K562 (cell line): Measurements from ENCODE around the gene DNAH10. TPM values are rescaled to one million over a fixed set of nuclear protein-coding genes. Genes with fewer than 3 reads are reported as not detected.

ENCODE experiments used
- ATAC-seq: fragments of 200-7000 bp; cut with Tn5 transposase; 3 replicates; pipeline ENCODE4 v1.9.1; 2020; ENCODE audit warnings: moderate library complexity
- BruUV-seq: library from RNA; stranded (reverse); fragments of 400-500 nt; replicated peaks from 2 replicates; lab custom pipeline; 2021; lab: Mats Ljungman, UMichigan
- CTCF ChIA-PET: fragments of 300-600 bp; formaldehyde crosslinking; extraction: SDS; loops from one replicate; lab custom pipeline; 2021; ENCODE audit warnings: low intra/inter-chr PET ratio; lab: Yijun Ruan, JAX
- POLR2A ChIA-PET: fragments of 300-600, 350-650 bp; sonication (Branson Sonifier 250); formaldehyde crosslinking; extraction: SDS; loops from one replicate; lab custom pipeline; 2021; ENCODE audit warnings: antibody characterized with exemption, inconsistent platforms; lab: Yijun Ruan, JAX
- DNase-seq, 4 experiments: peaks; one replicate each; pipeline versions ENCODE4 v3.0.0 to v3.0.0-alpha.2; 2011 to 2018; ENCODE audit warnings: low spot score in 3 of 4, mixed read lengths in 3 of 4; ENCODE audit errors: extremely low read depth in 1 of 4
- FAIRE-seq: peaks from 2 replicates; lab custom pipeline; 2011; peaks lifted over from hg19 to GRCh38; lab: Jason Lieb, UNC
- H2AFZ ChIP-seq: 2 replicates; pipeline ENCODE4 v1.6.0; 2011; ENCODE audit warnings: low read depth, low read length, control low read depth, inconsistent platforms
- H3K27ac ChIP-seq: fragments of 200-600 bp; 3 replicates; pipeline ENCODE4 v1.8.0; 2011; ENCODE audit warnings: low read depth, mild to moderate bottlenecking, control low read depth, inconsistent platforms, low read length, moderate library complexity, mixed read lengths; ENCODE audit errors: extremely low read depth
- H3K27me3 ChIP-seq, 2 experiments: fragments of 300-600 bp in 1 of 2; 2 replicates in 1 of 2; 3 replicates in 1 of 2; pipeline versions ENCODE4 v1.6.0 to v1.8.0; 2011; ENCODE audit warnings: inconsistent platforms in 2 of 2, low read length in 2 of 2, mild to moderate bottlenecking in 1 of 2, mixed read lengths in 1 of 2, moderate library complexity in 1 of 2; ENCODE audit not compliant: control insufficient read depth in 2 of 2, insufficient read depth in 2 of 2
- H3K36me3 ChIP-seq: fragments of 300-600 bp; 3 replicates; pipeline ENCODE4 v1.8.0; 2011; ENCODE audit warnings: mild to moderate bottlenecking, low read length, inconsistent platforms; ENCODE audit not compliant: control insufficient read depth, insufficient read depth
- H3K4me1 ChIP-seq, 2 experiments: fragments of 200-600 bp in 1 of 2; replicated peaks in 1 of 2; 2 replicates in 1 of 2; 3 replicates in 1 of 2; pipeline versions ENCODE4 v1.5.1 to v1.8.0; 2011; ENCODE audit warnings: inconsistent platforms in 2 of 2, low read length in 2 of 2, mild to moderate bottlenecking in 1 of 2, mixed read lengths in 1 of 2, moderate library complexity in 1 of 2; ENCODE audit not compliant: control insufficient read depth in 2 of 2, insufficient read depth in 2 of 2
- H3K4me2 ChIP-seq: 2 replicates; pipeline ENCODE4 v1.6.1; 2011; ENCODE audit warnings: low read length, control low read depth, inconsistent platforms, mixed read lengths; ENCODE audit not compliant: insufficient read depth
- H3K4me3 ChIP-seq: fragments of 200-600 bp; sonication (generic), shearing (Covaris generic); 2 replicates; pipeline ENCODE4 v1.5.1; 2016; ENCODE audit warnings: control low read depth, inconsistent platforms
- H3K79me2 ChIP-seq: fragments of 200-600 bp; 3 replicates; pipeline ENCODE4 v1.8.0; 2011; ENCODE audit warnings: low read length, inconsistent platforms; ENCODE audit not compliant: control insufficient read depth, insufficient read depth
- H3K9ac ChIP-seq, 2 experiments: 2 replicates each; pipeline versions ENCODE4 v1.6.0 to v1.6.1; 2011; ENCODE audit warnings: low read depth in 2 of 2, low read length in 2 of 2, control low read depth in 1 of 2, inconsistent platforms in 1 of 2, mild to moderate bottlenecking in 1 of 2, mixed read lengths in 1 of 2; ENCODE audit not compliant: insufficient read depth in 1 of 2
- H3K9me1 ChIP-seq: one replicate; pipeline ENCODE4 v1.6.0; 2011; ENCODE audit warnings: inconsistent platforms, mild to moderate bottlenecking, low read length, moderate library complexity; ENCODE audit not compliant: control insufficient read depth, insufficient read depth
- H3K9me3 ChIP-seq: replicated peaks from 2 replicates; pipeline ENCODE4 v1.5.1; 2011; ENCODE audit warnings: low read depth, low read length, inconsistent platforms; ENCODE audit not compliant: control insufficient read depth, insufficient read depth
- H4K20me1 ChIP-seq: replicated peaks from 2 replicates; pipeline ENCODE4 v1.6.1; 2011; ENCODE audit warnings: low read length, inconsistent platforms, mixed read lengths; ENCODE audit not compliant: control insufficient read depth, insufficient read depth
- ETV6 ChIP-seq, 3 experiments: fragments of 150-350 bp in 1 of 3; sonication (generic) in 1 of 3; formaldehyde crosslinking in 1 of 3; IDR thresholded peaks; 2 replicates each; pipeline versions ENCODE4 v1.6.1 to v1.8.0; 2014 to 2022; ENCODE audit warnings: borderline replicate concordance in 2 of 3, low read depth in 2 of 3, antibody characterized with exemption in 1 of 3, low read length in 1 of 3, mild to moderate bottlenecking in 1 of 3, missing genetic modification reagents in 1 of 3
- FOXP1 ChIP-seq: sonication (generic); formaldehyde crosslinking; IDR thresholded peaks from 2 replicates; pipeline ENCODE4 v1.8.0; 2022; ENCODE audit warnings: mild to moderate bottlenecking, missing genetic modification reagents
- PTRF ChIP-seq: fragments of 450-650 bp; IDR thresholded peaks from 2 replicates; pipeline ENCODE4 v1.6.1; 2016; ENCODE audit warnings: mild to moderate bottlenecking, missing genetic modification characterization, missing compliant biosample characterization
- SRSF1 ChIP-seq: fragments of 200-400 bp; formaldehyde crosslinking; IDR thresholded peaks from 2 replicates; pipeline ENCODE4 v1.6.1; 2017; ENCODE audit warnings: mild to moderate bottlenecking, low read depth, low read length, moderate library complexity
- WGBS: fragments of 100-300 bp; shearing (Covaris generic); methylation state at CpG from one replicate; pipeline ENCODE4 v1.1.6; 2016; ENCODE audit warnings: low coverage, mixed read lengths; ENCODE audit not compliant: insufficient coverage; ENCODE audit errors: missing lambda C conversion rate; 5-methylcytosine and 5-hydroxymethylcytosine counted together
- in situ Hi-C: fragments of 300-500 bp; cut with MboI; formaldehyde crosslinking; loops from 4 replicates; pipeline ENCODE4 v1.15.0; 2018; ENCODE audit warnings: inconsistent platforms, mixed read lengths
- intact Hi-C: fragments of 100-400 bp; cut with micrococcal nuclease; formaldehyde crosslinking; loops from 2 replicates; pipeline ENCODE4 v1.14.2; 2022
- polyA plus RNA-seq, 8 experiments: library from polyadenylated mRNA; depleted of rRNA in 4 of 8; stranded (reverse) in 5 of 8; unstranded in 3 of 8; fragments of >200 nt; fragmentation: Nextera tagmentation in 2 of 8; fragmentation: Illumina TruSeq in 1 of 8; extraction: Ambion mirVana in 2 of 8; extraction: Trizol in 1 of 8; gene quantifications; 2 replicates each; pipeline versions ENCODE4 v1.2.1 to v1.2.3, GENCODE V29; 2011 to 2014; ENCODE audit warnings: inconsistent platforms in 1 of 8, missing spikeins in 1 of 8
- total RNA-seq, 7 experiments: library from RNA; depleted of rRNA in 6 of 7; stranded (reverse); fragments of >200 nt in 6 of 7; fragmentation: Illumina TruSeq in 2 of 7; extraction: Trizol in 2 of 7; gene quantifications; 2 replicates each; pipeline versions ENCODE4 v1.2.1 to v1.2.3, GENCODE V29; 2011 to 2021; ENCODE audit warnings: low replicate concordance in 1 of 7
- TF ChIP-seq, protein P1 (sequence below): sonication (generic); formaldehyde crosslinking; IDR thresholded peaks from 2 replicates; pipeline ENCODE4 v1.9.0; 2022; ENCODE audit warnings: mild to moderate bottlenecking, missing genetic modification reagents
- TF ChIP-seq, protein P2 (sequence below): fragments of 450-650 bp; formaldehyde crosslinking; IDR thresholded peaks from 2 replicates; pipeline ENCODE4 v1.4.0; 2020; ENCODE audit warnings: mild to moderate bottlenecking

DNAH10 gene
- total and polyA plus RNA-seq, 9 of the 15 experiments (the other 6 are each of a cell fraction or from before 2014, with no cell fraction given): 0.01 to 0.06 (median 0.04) TPM; not detected in 1

DNA sequence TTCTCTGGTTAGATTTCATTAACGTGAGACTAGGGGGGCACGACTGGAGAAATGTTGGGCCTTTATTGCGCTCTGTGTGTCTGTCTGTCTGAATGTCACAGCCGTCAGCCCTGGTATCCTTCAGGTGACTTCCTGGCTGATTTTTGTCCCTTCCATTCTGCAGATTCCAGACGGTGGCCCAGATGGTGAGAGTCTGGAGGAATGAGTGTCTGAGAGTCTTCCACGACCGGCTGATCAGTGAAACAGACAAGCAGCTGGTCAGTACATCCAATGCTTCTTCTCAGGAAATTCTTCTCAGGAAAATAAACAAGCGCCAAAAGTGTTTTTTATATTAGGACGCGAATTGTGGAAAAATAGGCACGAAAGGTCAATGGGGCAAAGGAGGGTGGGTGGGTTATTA lies 117.0 kb downstream of the DNAH10 start:
- ATAC-seq: no peak
- Histone ChIP-seq H3K36me3 (no peaks in the 10 kb centered on the region), H3K9ac (no peak overlapping the region), H3K27ac (no peak overlapping the region), H3K9me3 (no peaks in the 10 kb centered on the region), H3K4me2 (no peak overlapping the region), H3K4me3 (no peak overlapping the region), H3K79me2 (no peaks in the 10 kb centered on the region), H3K27me3 (peaks cover 50 to 72% of the 10 kb centered on the region in 2 experiments; a peak in 4 of 5 replicates), H3K4me1 (no peaks in the 10 kb centered on the region; a peak in 1 of 5 replicates), H4K20me1 (no peaks in the 10 kb centered on the region), H3K9me1 (no peaks in the 10 kb centered on the region), H2AFZ (no peak overlapping the region)
- ChIA-PET CTCF (no interaction called here), POLR2A (no interaction called here)
- BruUV-seq: no TSS peak
- no peak for FAIRE-seq
- DNase-seq: no peak
- in situ Hi-C loops (no loop called here), intact Hi-C loops (no loop called here)
- WGBS: 4% methylated on average over 11 of the region's 11 CpGs
- TF ChIP-seq, protein P1, sequence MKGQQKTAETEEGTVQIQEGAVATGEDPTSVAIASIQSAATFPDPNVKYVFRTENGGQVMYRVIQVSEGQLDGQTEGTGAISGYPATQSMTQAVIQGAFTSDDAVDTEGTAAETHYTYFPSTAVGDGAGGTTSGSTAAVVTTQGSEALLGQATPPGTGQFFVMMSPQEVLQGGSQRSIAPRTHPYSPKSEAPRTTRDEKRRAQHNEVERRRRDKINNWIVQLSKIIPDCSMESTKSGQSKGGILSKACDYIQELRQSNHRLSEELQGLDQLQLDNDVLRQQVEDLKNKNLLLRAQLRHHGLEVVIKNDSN: no peak
- TF ChIP-seq PTRF (tag): no peak

DNA sequence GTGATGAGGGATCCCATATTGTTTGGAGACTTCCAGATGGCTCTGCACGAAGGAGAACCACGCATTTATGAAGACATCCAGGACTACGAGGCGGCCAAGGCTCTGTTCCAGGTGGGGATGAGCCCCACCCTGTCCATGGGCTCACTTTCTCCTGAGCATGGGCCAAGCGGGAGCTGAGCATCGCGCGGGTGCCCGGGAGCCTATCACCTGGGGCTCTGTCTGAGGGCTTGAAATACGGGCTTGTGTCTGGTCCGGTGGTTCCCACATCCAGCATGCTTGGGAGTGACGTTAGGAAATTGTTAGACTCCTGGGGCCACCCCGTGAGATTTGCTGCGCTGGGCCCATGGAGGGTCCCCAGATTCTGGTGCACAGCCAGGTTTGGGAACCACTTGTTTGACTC lies 117.6 kb downstream of the DNAH10 start:
- Histone ChIP-seq H3K4me3 (no peak overlapping the region), H3K4me1 (no peaks in the 10 kb centered on the region; a peak in 1 of 5 replicates), H3K27ac (no peak overlapping the region), H3K9me3 (no peaks in the 10 kb centered on the region), H4K20me1 (no peaks in the 10 kb centered on the region), H3K9me1 (no peaks in the 10 kb centered on the region), H3K4me2 (no peak overlapping the region), H2AFZ (no peak overlapping the region), H3K36me3 (no peaks in the 10 kb centered on the region), H3K9ac (no peak overlapping the region), H3K27me3 (peaks cover 49 to 74% of the 10 kb centered on the region in 2 experiments; a peak in 4 of 5 replicates), H3K79me2 (no peaks in the 10 kb centered on the region)
- no peak for ATAC-seq
- intact Hi-C loops: no loop called here
- DNase-seq: no peak
- TF ChIP-seq, protein P2, sequence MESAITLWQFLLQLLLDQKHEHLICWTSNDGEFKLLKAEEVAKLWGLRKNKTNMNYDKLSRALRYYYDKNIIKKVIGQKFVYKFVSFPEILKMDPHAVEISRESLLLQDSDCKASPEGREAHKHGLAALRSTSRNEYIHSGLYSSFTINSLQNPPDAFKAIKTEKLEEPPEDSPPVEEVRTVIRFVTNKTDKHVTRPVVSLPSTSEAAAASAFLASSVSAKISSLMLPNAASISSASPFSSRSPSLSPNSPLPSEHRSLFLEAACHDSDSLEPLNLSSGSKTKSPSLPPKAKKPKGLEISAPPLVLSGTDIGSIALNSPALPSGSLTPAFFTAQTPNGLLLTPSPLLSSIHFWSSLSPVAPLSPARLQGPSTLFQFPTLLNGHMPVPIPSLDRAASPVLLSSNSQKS (CRISPR knock-in tag): no peak
- TF ChIP-seq ETV6 (IDR thresholded peaks at IDR 0.05; ENCODE audit: borderline replicate concordance in 1 of 2, low read depth in 2 of 2, low read length in 1 of 2) (no peak), ETV6 (CRISPR knock-in tag; IDR thresholded peaks at IDR 0.05; ENCODE audit: borderline replicate concordance) (no peak), SRSF1 (no peak), FOXP1 (CRISPR knock-in tag) (no peak)
- 4% methylated on average over 14 of the region's 14 CpGs for WGBS
- in situ Hi-C loops: no loop called here
- no peak for FAIRE-seq
- CTCF ChIA-PET: no interaction called here
- POLR2A ChIA-PET: no interaction called here
- BruUV-seq: no TSS peak
